ENCODE data around the gene C11orf87. TPM values are rescaled to one million over a fixed set of nuclear protein-coding genes. Genes with fewer than 3 reads are reported as not detected.

Gene C11orf87
- polyA plus RNA-seq, 1 of the 3 experiments (the other 2 are of a cell fraction): 0.36 TPM

DNA sequence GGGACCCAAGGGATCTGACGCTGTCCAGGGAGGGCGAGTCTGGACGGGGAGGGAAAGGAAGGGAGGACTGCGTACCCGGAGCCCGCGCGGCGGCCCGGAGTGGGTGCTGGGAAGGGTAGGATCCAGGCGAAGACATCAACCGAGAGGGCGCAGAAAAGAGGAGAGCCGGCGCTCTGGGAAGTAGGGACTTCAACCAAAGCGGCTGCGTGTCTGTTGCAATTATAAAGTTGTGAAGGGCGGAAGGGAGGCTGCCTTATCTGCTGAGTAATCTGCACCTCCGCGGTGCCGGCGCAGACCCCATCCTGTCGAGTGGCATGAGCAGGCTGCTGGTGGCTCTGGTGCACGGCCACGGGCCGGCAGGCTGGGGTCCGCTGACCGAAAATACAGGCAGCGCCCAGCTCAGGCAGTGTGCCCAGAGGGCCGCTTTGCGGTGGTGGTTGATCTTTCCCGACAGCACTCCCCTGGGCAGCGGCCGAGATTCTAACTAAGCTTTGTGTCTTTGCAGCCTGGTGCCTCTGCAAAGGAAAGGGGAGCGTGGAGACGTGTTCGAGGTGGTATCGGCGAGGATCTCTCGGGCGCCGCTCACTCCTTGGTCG, 978 bp downstream of the C11orf87 start:
- 5% methylated on average over 27 of the region's 43 CpGs for WGBS (ENCODE audit: low lambda C conversion rate)
- TF ChIP-seq NRF1 (IDR thresholded peaks at IDR 0.05; ENCODE audit: low read depth, low read length) (no peak), NFIC (IDR thresholded peaks at IDR 0.05; ENCODE audit: borderline replicate concordance) (no peak), JUND (IDR thresholded peaks at IDR 0.05) (no peak)
- TF ChIP-seq, protein P1, sequence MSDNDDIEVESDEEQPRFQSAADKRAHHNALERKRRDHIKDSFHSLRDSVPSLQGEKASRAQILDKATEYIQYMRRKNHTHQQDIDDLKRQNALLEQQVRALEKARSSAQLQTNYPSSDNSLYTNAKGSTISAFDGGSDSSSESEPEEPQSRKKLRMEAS (IDR thresholded peaks at IDR 0.05; ENCODE audit: low read depth): no peak; the same call in 1 of the 2 replicates
- H3K27ac ChIP-seq (ENCODE audit: low read depth in 2 of 2, low read length in 1 of 2): no peak overlapping the region
- H3K9me2 ChIP-seq: no peaks in the 10 kb centered on the region
- H4K20me1 ChIP-seq (ENCODE audit: insufficient read depth): no peaks in the 10 kb centered on the region
- H3F3A ChIP-seq (replicated peaks; ENCODE audit: insufficient read depth): no peaks in the 10 kb centered on the region
- H3K9ac ChIP-seq: peak overlapping the region; percentile 23; the same call in 1 of the 2 replicates
- H3K9me3 ChIP-seq: no peaks in the 10 kb centered on the region
- peak overlapping the region; percentile 49 to 68 for H3K4me3 ChIP-seq (ENCODE audit: low read depth in 2 of 2, low read length in 1 of 2)
- peak; percentile 70 for DNase-seq
- no peaks in the 10 kb centered on the region for H3K27me3 ChIP-seq (ENCODE audit: insufficient read depth)
- ChIA-PET CTCF (interaction anchor here (0.9 to 1.9 kb wide), 4 partner anchors 9 to 275 kb away, joined by 3 to 6 read pairs (median 4); no protein-coding TSS in a partner anchor), POLR2A (no interaction called here)
- H2AFZ ChIP-seq (ENCODE audit: low read depth): peak overlapping the region; percentile 82
- peaks cover 5 to 16% of the 10 kb centered on the region in 2 experiments; a peak in 1 of 4 replicates for H3K4me1 ChIP-seq (ENCODE audit: control insufficient read depth in 1 of 2, insufficient read depth in 2 of 2, low read depth in 1 of 2, low read length in 1 of 2)
- H3K79me2 ChIP-seq (ENCODE audit: insufficient read depth): no peaks in the 10 kb centered on the region
- H3K36me3 ChIP-seq (replicated peaks in 1 of 2; ENCODE audit: control insufficient read depth in 1 of 2, insufficient read depth in 2 of 2, low read length in 1 of 2): no peaks in the 10 kb centered on the region
- H3K4me2 ChIP-seq: peak overlapping the region; percentile 86

GRCh38 chr11:109423466-109424190, 1.6 kb downstream of the C11orf87 start:
- Histone ChIP-seq H3K9ac (0 out of 2 replicates have a peak overlapping the region, but pooled peaks have one; percentile 23), H3K4me2 (peak overlapping the region; percentile 86)
- DNase-seq: peak; percentile 53

More at GRCh38 chr11:109423466-109424190, 1.6 kb downstream of the C11orf87 start:
- POLR2A ChIA-PET: no interaction called here
- Histone ChIP-seq H3K9me3 (no peaks in the 10 kb centered on the region), H2AFZ (ENCODE audit: low read depth) (peak overlapping the region; percentile 82), H3K9me2 (no peaks in the 10 kb centered on the region), H3K79me2 (ENCODE audit: insufficient read depth) (no peaks in the 10 kb centered on the region), H4K20me1 (ENCODE audit: insufficient read depth) (no peaks in the 10 kb centered on the region), H3K36me3 (replicated peaks in 1 of 2; ENCODE audit: control insufficient read depth in 1 of 2, insufficient read depth in 2 of 2, low read length in 1 of 2) (no peaks in the 10 kb centered on the region), H3K4me3 (ENCODE audit: low read depth in 2 of 2, low read length in 1 of 2) (peak overlapping the region; percentile 49 to 68), H3K27ac (ENCODE audit: low read depth in 2 of 2, low read length in 1 of 2) (no peak overlapping the region), H3F3A (replicated peaks; ENCODE audit: insufficient read depth) (no peaks in the 10 kb centered on the region), H3K27me3 (ENCODE audit: insufficient read depth) (no peaks in the 10 kb centered on the region), H3K4me1 (ENCODE audit: control insufficient read depth in 1 of 2, insufficient read depth in 2 of 2, low read depth in 1 of 2, low read length in 1 of 2) (peaks cover 5 to 16% of the 10 kb centered on the region in 2 experiments; a peak in 1 of 4 replicates)
- no peak for TF ChIP-seq YY1 (IDR thresholded peaks at IDR 0.05; ENCODE audit: low read depth)
- TF ChIP-seq, protein P1 (IDR thresholded peaks at IDR 0.05; ENCODE audit: low read depth): 0 out of 2 replicates have a peak, but pooled peaks have one; percentile 31
- TF ChIP-seq REST (IDR thresholded peaks at IDR 0.05; ENCODE audit: low read depth, low read length): no peak
- TF ChIP-seq GATA2 (CRISPR knock-in tag; IDR thresholded peaks at IDR 0.05): no peak
- CTCF ChIA-PET: interaction anchor here (0.9 to 1.9 kb wide), 4 partner anchors 10 to 274 kb away, joined by 3 to 6 read pairs (median 4); no protein-coding TSS in a partner anchor
- WGBS (ENCODE audit: low lambda C conversion rate): 37% methylated on average over 31 of the region's 45 CpGs
